HepG2 (cell line): ENCODE measurements around the gene HPCAL1. TPM values are rescaled to one million over a fixed set of nuclear protein-coding genes. Genes with fewer than 3 reads are reported as not detected.
A peak's percentile ranks its signal among the peaks of the same experiment; 100 is the strongest.

Experiments used
- AHDC1 ChIP-seq: sonication (generic); formaldehyde crosslinking; IDR thresholded peaks from 2 replicates; pipeline ENCODE4 v1.5.1; 2020; ENCODE audit warnings: mild to moderate bottlenecking, missing genetic modification reagents, borderline replicate concordance
- ARID2 ChIP-seq: sonication (generic); formaldehyde crosslinking; IDR thresholded peaks from 2 replicates; pipeline ENCODE4 v1.8.1; 2022; ENCODE audit warnings: mild to moderate bottlenecking, missing genetic modification reagents, borderline replicate concordance
- EEA1 ChIP-seq: sonication (generic); formaldehyde crosslinking; IDR thresholded peaks from 2 replicates; pipeline ENCODE4 v1.5.1; 2020; ENCODE audit warnings: mild to moderate bottlenecking, missing genetic modification reagents, borderline replicate concordance
- EZH2 ChIP-seq: conservative IDR thresholded peaks from 2 replicates; pipeline ENCODE4 v1.6.1; 2012; ENCODE audit warnings: mild to moderate bottlenecking, low read depth, low read length, moderate library complexity
- FOXM1 ChIP-seq: sonication (generic); formaldehyde crosslinking; IDR thresholded peaks from 2 replicates; pipeline ENCODE4 v1.5.0; 2020; ENCODE audit warnings: missing genetic modification reagents
- GTF3A ChIP-seq: sonication (generic); formaldehyde crosslinking; conservative IDR thresholded peaks from 2 replicates; pipeline ENCODE4 v1.4.0; 2020; ENCODE audit warnings: mild to moderate bottlenecking, missing genetic modification reagents
- GZF1 ChIP-seq: sonication (generic); formaldehyde crosslinking; IDR thresholded peaks from 2 replicates; pipeline ENCODE4 v1.5.1; 2020; ENCODE audit warnings: mild to moderate bottlenecking, missing genetic modification reagents
- IRF1 ChIP-seq: sonication (generic); formaldehyde crosslinking; IDR thresholded peaks from 2 replicates; pipeline ENCODE4 v1.4.0; 2020; ENCODE audit warnings: low read depth, mild to moderate bottlenecking, missing genetic modification reagents
- KLF11 ChIP-seq: IDR thresholded peaks from 2 replicates; pipeline ENCODE4 v1.6.1; 2016; ENCODE audit warnings: missing compliant biosample characterization
- KLF15 ChIP-seq: sonication (generic); formaldehyde crosslinking; IDR thresholded peaks from 2 replicates; pipeline ENCODE4 v1.8.1; 2023; ENCODE audit warnings: borderline replicate concordance, mild to moderate bottlenecking, inconsistent platforms, missing genetic modification reagents, mixed read lengths
- LRRFIP1 ChIP-seq: sonication (generic); formaldehyde crosslinking; conservative IDR thresholded peaks from 2 replicates; pipeline ENCODE4 v1.4.0; 2020; ENCODE audit warnings: missing genetic modification reagents
- NFE2L2 ChIP-seq: fragments of 150-350 bp; IDR thresholded peaks from 2 replicates; pipeline ENCODE4 v1.6.1; 2014; ENCODE audit warnings: low read length
- PCBP1 ChIP-seq: fragments of 200-400 bp; formaldehyde crosslinking; IDR thresholded peaks from 2 replicates; pipeline ENCODE4 v1.6.1; 2017; ENCODE audit warnings: mild to moderate bottlenecking, low read depth, low read length, borderline replicate concordance
- SALL2 ChIP-seq: sonication (generic); formaldehyde crosslinking; IDR thresholded peaks from 2 replicates; pipeline ENCODE4 v1.8.1; 2023; ENCODE audit warnings: mild to moderate bottlenecking, missing genetic modification reagents, inconsistent platforms
- SRY ChIP-seq: sonication (generic); formaldehyde crosslinking; IDR thresholded peaks from 2 replicates; pipeline ENCODE4 v1.8.0; 2022; ENCODE audit warnings: mild to moderate bottlenecking, missing genetic modification reagents
- TCF7L2 ChIP-seq: IDR thresholded peaks from 2 replicates; pipeline ENCODE4 v1.6.1; 2011; ENCODE audit warnings: mild to moderate bottlenecking, low read depth, low read length, moderate library complexity
- THAP8 ChIP-seq: sonication (generic); formaldehyde crosslinking; IDR thresholded peaks from 2 replicates; pipeline ENCODE4 v1.5.1; 2020; ENCODE audit warnings: missing genetic modification reagents, mild to moderate bottlenecking, borderline replicate concordance
- ZFAT ChIP-seq: sonication (generic); formaldehyde crosslinking; conservative IDR thresholded peaks from 2 replicates; pipeline ENCODE4 v1.8.1; 2023; ENCODE audit warnings: missing genetic modification reagents, inconsistent platforms
- ZNF256 ChIP-seq: sonication (generic); formaldehyde crosslinking; conservative IDR thresholded peaks from 2 replicates; pipeline ENCODE4 v1.4.0; 2020; ENCODE audit warnings: missing genetic modification reagents
- ZNF382 ChIP-seq: sonication (generic); formaldehyde crosslinking; IDR thresholded peaks from 2 replicates; pipeline ENCODE4 v1.5.0; 2020; ENCODE audit warnings: missing genetic modification reagents, mild to moderate bottlenecking, borderline replicate concordance
- ZNF441 ChIP-seq: sonication (generic); formaldehyde crosslinking; IDR thresholded peaks from 2 replicates; pipeline ENCODE4 v1.7.0; 2021; ENCODE audit warnings: missing genetic modification reagents, borderline replicate concordance
- ZNF547 ChIP-seq: sonication (generic); formaldehyde crosslinking; IDR thresholded peaks from 2 replicates; pipeline ENCODE4 v1.5.1; 2020; ENCODE audit warnings: mild to moderate bottlenecking, missing genetic modification reagents
- polyA plus RNA-seq, 8 experiments: library from polyadenylated mRNA; depleted of rRNA in 3 of 8; stranded (reverse) in 7 of 8; unstranded in 1 of 8; fragments of >200 nt; fragmentation: Illumina TruSeq in 4 of 8; extraction: Trizol in 4 of 8; gene quantifications; 2 replicates each; pipeline versions ENCODE4 v1.2.1 to v1.2.3, GENCODE V29; 2011 to 2016; ENCODE audit warnings: low read depth in 4 of 8, missing spikeins in 1 of 8, mixed read lengths in 1 of 8; ENCODE audit not compliant: insufficient read depth in 1 of 8
- total RNA-seq, 5 experiments: library from RNA; depleted of rRNA; stranded (reverse); fragments of >200 nt; fragmentation: Illumina TruSeq; extraction: Trizol; gene quantifications; 2 replicates each; pipeline ENCODE4 v1.2.3, GENCODE V29; 2016; ENCODE audit warnings: low read depth in 1 of 5

The HPCAL1 gene
- total and polyA plus RNA-seq, 2 of the 13 experiments (the other 11 are each of a cell fraction or from before 2014, with no cell fraction given): 29.5 to 29.9 TPM

- TF ChIP-seq ARID2 (CRISPR knock-in tag) (peak; percentile 86; the same call in 1 of the 2 replicates), SALL2 (CRISPR knock-in tag) (no peak), KLF11 (CRISPR knock-in tag) (no peak), PCBP1 (no peak), AHDC1 (CRISPR knock-in tag) (no peak), GZF1 (no peak), ZNF547 (peak; percentile 21; the same call in 1 of the 2 replicates), THAP8 (CRISPR knock-in tag) (no peak), LRRFIP1 (no peak), EEA1 (CRISPR knock-in tag) (no peak), ZNF382 (CRISPR knock-in tag) (no peak), EZH2 (no peak), ZFAT (no peak), IRF1 (CRISPR knock-in tag) (0 out of 2 replicates have a peak, but pooled peaks have one; percentile 44), ZNF441 (CRISPR knock-in tag) (0 out of 2 replicates have a peak, but pooled peaks have one; percentile 9), KLF15 (CRISPR knock-in tag) (no peak), ZNF256 (CRISPR knock-in tag) (0 out of 2 replicates have a peak, but pooled peaks have one; percentile 10), TCF7L2 (no peak), SRY (CRISPR knock-in tag) (no peak), GTF3A (CRISPR knock-in tag) (no peak), FOXM1 (CRISPR knock-in tag) (no peak), NFE2L2 (no peak)
Observed at GRCh38 chr2:10301941-10302478, 694 bp upstream of the HPCAL1 start (continued).
